ENCODE data around the gene MBD3.
"Not testable (repeated sequence)": the region's sequence is repeated elsewhere in the genome, so short reads cannot be mapped to it uniquely, and the experiment has no call there.

Gene MBD3

DNA sequence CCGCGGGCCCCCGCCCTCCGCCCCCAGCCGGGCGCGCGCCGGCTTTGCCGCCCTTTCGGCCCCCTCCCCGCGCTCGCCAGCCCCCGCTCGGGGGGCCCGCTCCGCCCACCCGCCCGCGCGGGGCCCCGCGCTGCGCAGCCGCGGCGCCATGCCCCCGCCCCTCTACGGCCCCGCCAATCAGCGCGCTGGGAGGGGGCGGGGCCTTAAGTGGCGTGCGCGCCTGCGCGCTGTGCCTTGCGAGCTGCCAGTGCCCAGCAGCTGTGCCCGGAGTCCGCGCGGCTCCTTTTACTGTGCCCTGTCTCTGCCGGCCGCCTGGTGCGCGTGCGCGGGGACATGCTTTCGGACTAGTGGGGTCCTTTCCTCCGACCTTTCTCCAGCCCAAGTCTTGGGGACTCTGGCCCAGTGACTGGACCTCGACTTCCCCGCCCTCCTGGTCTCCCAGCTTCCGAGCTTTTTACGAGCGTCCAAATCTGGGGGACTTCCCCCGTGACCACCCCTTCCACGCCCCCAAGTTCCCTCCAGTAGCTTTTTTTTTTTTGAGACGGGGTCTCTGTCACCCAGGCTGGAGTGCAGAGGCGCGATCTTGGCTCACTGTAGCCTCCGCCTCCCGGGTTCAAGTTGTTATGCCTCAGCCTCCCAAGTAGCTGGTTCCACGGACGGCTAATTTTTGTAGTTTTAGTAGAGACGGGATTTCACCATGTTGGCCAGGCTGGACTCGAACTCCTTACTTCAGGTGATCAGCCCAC is at the start of gene MBD3:
MBD3 (minus strand) TSS at position 111 of the 746 bp plus-strand sequence. CDS start 234 bp downstream, outside the sequence.
- Histone ChIP-seq H3K9me3 (ENCODE audit: control insufficient read depth in 1 of 2, low read length in 2 of 2) (no peaks in the 10 kb centered on the region), H3K27ac (ENCODE audit: low read length) (peak within 1 kb of the TSS; percentile 82), H3K27me3 (ENCODE audit: low read depth, low read length) (no peaks in the 10 kb centered on the region), H3K4me1 (ENCODE audit: control insufficient read depth in 1 of 2, insufficient read depth in 2 of 2, low read length in 2 of 2) (peaks cover 5 to 17% of the 10 kb centered on the region in 2 donors), H3K4me3 (ENCODE audit: low read depth in 1 of 2, low read length in 2 of 2) (peak within 1 kb of the TSS; percentile 77 to 82), H3K36me3 (ENCODE audit: control insufficient read depth in 1 of 2, insufficient read depth in 2 of 2, low read length in 2 of 2) (peaks cover 10 to 13% of the 10 kb centered on the region in 2 donors)

DNA sequence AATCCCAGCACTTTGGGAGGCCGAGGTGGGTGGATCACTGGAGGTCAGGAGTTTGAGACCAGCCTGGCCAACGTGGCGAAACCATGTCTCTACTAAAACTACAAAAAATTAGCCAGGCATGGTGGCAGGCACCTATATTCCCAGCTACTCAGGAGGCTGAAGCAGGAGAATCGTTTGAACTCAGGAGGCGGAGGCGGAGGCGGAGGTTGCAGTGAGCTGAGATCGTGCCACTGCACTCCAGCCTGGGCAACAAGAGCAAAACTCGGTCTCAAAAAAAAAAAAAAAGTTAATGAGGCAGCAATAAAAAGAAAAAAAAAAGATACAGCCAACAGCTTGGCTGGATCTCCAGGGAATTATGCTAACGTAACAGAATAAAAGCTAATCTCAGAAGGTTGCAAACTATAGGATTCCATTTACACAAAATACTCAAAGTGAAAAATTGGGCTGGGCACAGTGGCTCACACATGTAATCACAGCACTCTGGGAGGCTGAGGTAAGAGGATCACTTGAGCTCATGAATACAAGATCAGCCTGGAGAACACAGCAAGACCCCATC is 48.3 kb upstream of the MBD3 start:
- not testable (repeated sequence) for H3K9me3 ChIP-seq (ENCODE audit: control insufficient read depth in 1 of 2, low read length in 2 of 2); H3K4me1 ChIP-seq (ENCODE audit: control insufficient read depth in 1 of 2, insufficient read depth in 2 of 2, low read length in 2 of 2); H3K27ac ChIP-seq (ENCODE audit: low read length); H3K27me3 ChIP-seq (ENCODE audit: low read depth, low read length); H3K4me3 ChIP-seq (ENCODE audit: low read depth in 1 of 2, low read length in 2 of 2)
- H3K36me3 ChIP-seq (ENCODE audit: control insufficient read depth in 1 of 2, insufficient read depth in 2 of 2, low read length in 2 of 2), result peaks cover 4 to 27% of the 10 kb centered on the region in 2 donors

GRCh38 chr19:1636325-1637236 is 43.9 kb upstream of the MBD3 start:
- Histone ChIP-seq H3K36me3 (ENCODE audit: control insufficient read depth in 1 of 2, insufficient read depth in 2 of 2, low read length in 2 of 2) (peaks cover 10 to 22% of the 10 kb centered on the region in 2 donors), H3K27ac (ENCODE audit: low read length) (no peak overlapping the region)

DNA sequence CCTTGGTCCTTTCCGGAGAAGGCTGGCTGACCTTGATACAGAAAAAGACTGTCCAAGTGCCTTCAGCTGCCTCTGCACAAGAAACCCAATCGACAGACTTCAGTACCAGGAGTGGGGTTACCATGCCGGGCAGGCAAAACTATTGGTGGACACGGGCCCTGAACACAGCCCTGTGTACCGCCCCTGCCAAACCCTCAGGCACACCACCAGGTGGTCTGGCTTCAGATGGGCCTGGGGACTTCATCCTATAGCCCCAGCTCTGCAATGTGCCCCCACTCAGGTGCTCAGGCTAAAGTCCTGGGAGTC is 42.2 kb upstream of the MBD3 start:
- Histone ChIP-seq H3K4me1 (ENCODE audit: control insufficient read depth in 1 of 2, insufficient read depth in 2 of 2, low read length in 2 of 2) (peaks cover 0 to 5% of the 10 kb centered on the region in 2 donors), H3K36me3 (ENCODE audit: control insufficient read depth in 1 of 2, insufficient read depth in 2 of 2, low read length in 2 of 2) (peaks cover 10 to 26% of the 10 kb centered on the region in 2 donors), H3K27ac (ENCODE audit: low read length) (no peak overlapping the region), H3K4me3 (ENCODE audit: low read depth in 1 of 2, low read length in 2 of 2) (no peak overlapping the region), H3K27me3 (ENCODE audit: low read depth, low read length) (no peaks in the 10 kb centered on the region), H3K9me3 (ENCODE audit: control insufficient read depth in 1 of 2, low read length in 2 of 2) (no peaks in the 10 kb centered on the region)

More at GRCh38 chr19:1636325-1637236, 43.9 kb upstream of the MBD3 start:
- no peak overlapping the region for H3K4me3 ChIP-seq (ENCODE audit: low read depth in 1 of 2, low read length in 2 of 2)
- H3K9me3 ChIP-seq (ENCODE audit: control insufficient read depth in 1 of 2, low read length in 2 of 2), result no peaks in the 10 kb centered on the region
- no peaks in the 10 kb centered on the region for H3K27me3 ChIP-seq (ENCODE audit: low read depth, low read length)
- H3K4me1 ChIP-seq (ENCODE audit: control insufficient read depth in 1 of 2, insufficient read depth in 2 of 2, low read length in 2 of 2), result peaks cover 0 to 8% of the 10 kb centered on the region in 2 donors

DNA sequence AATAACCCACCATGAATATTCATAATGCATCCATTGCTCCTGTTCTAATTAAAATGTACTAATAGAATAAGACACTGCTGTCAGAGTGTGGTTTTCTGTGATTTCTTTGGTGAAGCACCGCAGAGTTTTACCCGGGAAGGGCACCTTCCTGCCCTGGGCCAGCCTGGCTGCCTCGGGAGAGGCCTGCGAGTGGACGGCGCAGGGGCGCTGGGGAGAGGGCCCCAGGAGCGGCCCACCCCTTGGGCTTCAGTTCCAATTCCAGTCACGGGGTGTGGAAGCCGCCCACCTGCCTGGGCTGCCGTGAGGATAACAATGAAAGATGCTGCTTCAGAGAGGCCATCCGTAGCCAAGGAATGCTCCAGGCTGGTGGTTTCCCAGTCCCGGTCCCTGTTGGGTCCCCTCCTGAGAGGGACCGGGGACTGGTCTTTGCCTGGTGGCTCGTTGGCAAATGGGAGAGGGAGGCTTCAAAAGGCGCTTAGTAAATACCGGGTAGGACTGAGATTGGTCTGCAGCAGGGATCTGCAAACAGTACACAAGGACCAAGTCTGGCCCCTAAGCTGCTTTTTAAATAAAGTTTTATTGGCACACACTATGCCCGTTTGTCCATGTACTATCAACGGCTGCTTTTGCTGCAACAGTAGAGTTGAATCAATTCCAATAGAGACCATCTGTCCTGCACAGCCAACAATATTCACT is 41.7 kb upstream of the MBD3 start:
- Histone ChIP-seq H3K9me3 (ENCODE audit: control insufficient read depth in 1 of 2, low read length in 2 of 2) (no peaks in the 10 kb centered on the region), H3K27me3 (ENCODE audit: low read depth, low read length) (no peaks in the 10 kb centered on the region), H3K4me3 (ENCODE audit: low read depth in 1 of 2, low read length in 2 of 2) (no peak overlapping the region), H3K36me3 (ENCODE audit: control insufficient read depth in 1 of 2, insufficient read depth in 2 of 2, low read length in 2 of 2) (peaks cover 9 to 26% of the 10 kb centered on the region in 2 donors), H3K27ac (ENCODE audit: low read length) (no peak overlapping the region), H3K4me1 (ENCODE audit: control insufficient read depth in 1 of 2, insufficient read depth in 2 of 2, low read length in 2 of 2) (peaks cover 0 to under 1% of the 10 kb centered on the region in 2 donors)

- H3K4me3 ChIP-seq (ENCODE audit: low read depth in 1 of 2, low read length in 2 of 2), result no peak overlapping the region
These were observed 40.7 kb upstream of the MBD3 start for GRCh38 chr19:1633269-1633826.

DNA sequence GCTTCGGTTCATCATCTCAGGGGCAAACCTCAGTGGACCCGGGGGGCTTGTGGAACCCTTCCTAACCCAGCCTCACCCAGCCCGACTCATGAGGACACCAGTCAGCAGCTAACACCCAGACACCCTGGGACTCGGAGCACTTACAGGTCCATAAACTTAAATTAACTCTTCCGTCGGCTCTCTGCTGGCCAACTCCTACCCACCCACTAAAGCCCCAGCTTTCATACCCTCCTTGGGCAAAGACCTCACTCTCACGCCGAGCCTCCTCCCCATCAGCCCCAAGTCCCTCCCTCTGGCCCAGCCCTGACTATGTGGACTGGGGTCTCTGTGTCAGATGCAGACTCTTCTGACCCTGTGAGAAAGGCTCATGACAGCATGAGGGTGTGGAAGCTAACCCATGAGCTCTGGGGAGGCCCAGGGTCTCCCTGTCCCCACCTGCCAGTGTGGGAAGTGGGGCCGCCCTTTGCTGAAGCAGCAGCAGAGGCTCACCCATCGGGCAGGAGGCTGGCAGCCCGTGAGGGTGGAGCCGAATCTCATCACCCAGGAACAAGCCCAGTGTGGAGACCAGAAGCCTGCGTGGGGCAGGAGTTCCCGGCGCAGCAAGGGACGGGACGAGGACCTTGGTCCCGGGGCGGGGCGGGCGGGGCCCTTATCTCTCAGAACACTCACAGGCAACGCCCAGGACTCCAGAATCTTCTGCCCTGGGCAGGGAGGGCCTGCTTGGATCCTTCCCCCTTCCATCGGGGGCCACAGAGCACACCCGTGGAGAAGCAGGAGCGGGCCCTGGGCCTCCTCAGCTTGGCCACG is 40.0 kb upstream of the MBD3 start:
- Histone ChIP-seq H3K4me1 (ENCODE audit: control insufficient read depth in 1 of 2, insufficient read depth in 2 of 2, low read length in 2 of 2) (no peaks in the 10 kb centered on the region), H3K27me3 (ENCODE audit: low read depth, low read length) (no peaks in the 10 kb centered on the region), H3K9me3 (ENCODE audit: control insufficient read depth in 1 of 2, low read length in 2 of 2) (no peaks in the 10 kb centered on the region), H3K4me3 (ENCODE audit: low read depth in 1 of 2, low read length in 2 of 2) (no peak overlapping the region), H3K36me3 (ENCODE audit: control insufficient read depth in 1 of 2, insufficient read depth in 2 of 2, low read length in 2 of 2) (peaks cover 6 to 26% of the 10 kb centered on the region in 2 donors), H3K27ac (ENCODE audit: low read length) (no peak overlapping the region)

More at GRCh38 chr19:1633269-1633826, 40.7 kb upstream of the MBD3 start:
- H3K4me1 ChIP-seq (ENCODE audit: control insufficient read depth in 1 of 2, insufficient read depth in 2 of 2, low read length in 2 of 2), result no peaks in the 10 kb centered on the region
- no peaks in the 10 kb centered on the region for H3K27me3 ChIP-seq (ENCODE audit: low read depth, low read length)
- no peaks in the 10 kb centered on the region for H3K9me3 ChIP-seq (ENCODE audit: control insufficient read depth in 1 of 2, low read length in 2 of 2)
- H3K27ac ChIP-seq (ENCODE audit: low read length), result no peak overlapping the region
- H3K36me3 ChIP-seq (ENCODE audit: control insufficient read depth in 1 of 2, insufficient read depth in 2 of 2, low read length in 2 of 2), result peaks cover 6 to 26% of the 10 kb centered on the region in 2 donors

DNA sequence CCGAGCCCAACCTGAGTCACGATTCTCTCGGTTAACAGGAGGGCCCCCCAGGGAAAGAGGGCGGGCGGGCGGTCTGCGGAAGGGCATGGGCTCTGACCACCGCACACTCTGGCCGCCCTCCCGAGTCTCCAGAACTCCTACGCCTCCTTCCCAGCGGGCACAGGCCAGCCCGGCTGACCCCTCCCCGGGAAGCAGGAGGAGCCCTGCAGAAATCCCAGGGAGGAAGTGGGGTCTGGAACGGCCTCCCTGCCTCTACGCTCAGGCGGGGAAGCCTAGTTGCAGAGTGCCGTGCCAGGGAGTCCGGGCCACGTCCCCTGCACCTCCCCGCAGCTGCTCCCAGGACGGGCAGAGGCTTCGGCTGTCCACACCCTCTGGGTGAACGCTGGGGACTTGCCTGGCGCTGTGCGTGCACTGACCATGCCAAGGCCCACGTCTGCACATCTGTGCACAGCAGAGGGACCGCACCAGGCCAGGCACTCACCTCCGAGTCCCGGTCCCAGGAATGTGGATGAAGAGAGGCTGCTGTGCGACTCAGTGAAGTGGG is 39.0 kb upstream of the MBD3 start:
- Histone ChIP-seq H3K36me3 (ENCODE audit: control insufficient read depth in 1 of 2, insufficient read depth in 2 of 2, low read length in 2 of 2) (peaks cover 6 to 25% of the 10 kb centered on the region in 2 donors), H3K27me3 (ENCODE audit: low read depth, low read length) (no peaks in the 10 kb centered on the region), H3K27ac (ENCODE audit: low read length) (no peak overlapping the region), H3K4me1 (ENCODE audit: control insufficient read depth in 1 of 2, insufficient read depth in 2 of 2, low read length in 2 of 2) (no peaks in the 10 kb centered on the region), H3K4me3 (ENCODE audit: low read depth in 1 of 2, low read length in 2 of 2) (no peak overlapping the region), H3K9me3 (ENCODE audit: control insufficient read depth in 1 of 2, low read length in 2 of 2) (no peaks in the 10 kb centered on the region)

DNA sequence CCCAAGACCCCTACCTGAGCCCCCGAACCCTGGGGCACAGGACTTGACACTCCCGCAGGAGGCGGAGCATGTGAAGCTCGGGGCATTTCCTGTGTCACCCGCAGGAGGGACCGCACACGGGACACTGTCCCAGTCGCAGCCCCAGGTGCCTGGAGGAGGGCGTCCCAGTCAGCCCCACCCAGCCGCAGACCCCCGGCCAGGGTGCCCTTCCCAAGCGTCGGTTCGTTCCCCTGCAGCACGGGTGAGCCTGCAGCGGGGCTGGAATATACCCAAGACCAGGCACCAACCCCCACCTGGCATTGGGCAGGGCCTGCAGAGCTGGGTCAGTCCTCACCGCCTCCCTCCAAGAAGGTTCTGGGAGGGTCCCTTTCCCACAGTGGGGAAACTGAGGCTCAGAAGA is 38.1 kb upstream of the MBD3 start:
- no peaks in the 10 kb centered on the region for H3K4me1 ChIP-seq (ENCODE audit: control insufficient read depth in 1 of 2, insufficient read depth in 2 of 2, low read length in 2 of 2)
- no peak overlapping the region for H3K4me3 ChIP-seq (ENCODE audit: low read depth in 1 of 2, low read length in 2 of 2)
- H3K36me3 ChIP-seq (ENCODE audit: control insufficient read depth in 1 of 2, insufficient read depth in 2 of 2, low read length in 2 of 2), result peaks cover 6 to 23% of the 10 kb centered on the region in 2 donors
- H3K27me3 ChIP-seq (ENCODE audit: low read depth, low read length), result no peaks in the 10 kb centered on the region
- no peak overlapping the region for H3K27ac ChIP-seq (ENCODE audit: low read length)
- H3K9me3 ChIP-seq (ENCODE audit: control insufficient read depth in 1 of 2, low read length in 2 of 2), result no peaks in the 10 kb centered on the region

DNA sequence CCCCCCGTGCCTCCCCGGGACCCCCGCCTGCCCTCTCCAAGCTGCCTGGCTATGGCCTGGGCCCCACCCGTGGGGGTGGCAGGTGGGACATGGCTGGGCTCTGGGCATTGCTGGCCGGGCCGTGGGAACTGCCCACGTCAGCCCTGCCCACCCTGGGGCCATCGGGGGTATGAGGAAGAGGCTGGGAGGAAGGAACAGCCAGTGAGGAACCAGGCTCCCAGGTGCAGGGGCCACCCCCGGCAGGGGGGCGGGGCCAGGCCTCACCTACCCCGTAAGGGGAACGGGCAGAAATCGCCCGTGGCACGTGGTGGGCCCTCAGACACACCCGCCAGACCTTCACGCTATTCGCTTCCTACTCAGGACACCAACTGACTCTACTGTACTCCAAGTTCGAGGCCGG is 37.3 kb upstream of the MBD3 start:
- Histone ChIP-seq H3K4me1 (ENCODE audit: control insufficient read depth in 1 of 2, insufficient read depth in 2 of 2, low read length in 2 of 2) (no peaks in the 10 kb centered on the region), H3K4me3 (ENCODE audit: low read depth in 1 of 2, low read length in 2 of 2) (no peak overlapping the region), H3K36me3 (ENCODE audit: control insufficient read depth in 1 of 2, insufficient read depth in 2 of 2, low read length in 2 of 2) (peaks cover 4 to 27% of the 10 kb centered on the region in 2 donors), H3K27me3 (ENCODE audit: low read depth, low read length) (no peaks in the 10 kb centered on the region), H3K9me3 (ENCODE audit: control insufficient read depth in 1 of 2, low read length in 2 of 2) (no peaks in the 10 kb centered on the region), H3K27ac (ENCODE audit: low read length) (no peak overlapping the region)
